Vagina (tissue), 2 donors: ENCODE measurements around the gene FAM162A. TPM values are rescaled to one million over a fixed set of nuclear protein-coding genes. Genes with fewer than 3 reads are reported as not detected.

Source experiments
- DNase-seq, 2 donors: peaks; one replicate each; pipeline ENCODE4 v3.0.0-alpha.2; 2017; ENCODE audit errors: extremely low spot score in 2 of 2
- H3K27ac ChIP-seq: fragments of 200-600 bp; sonication (generic); one replicate; pipeline ENCODE4 v1.5.1; 2019
- H3K27me3 ChIP-seq: fragments of 200-600 bp; sonication (generic); one replicate; pipeline ENCODE4 v1.5.1; 2019
- H3K36me3 ChIP-seq, 2 donors: fragments of 200-600 bp; sonication (generic); one replicate each; pipeline ENCODE4 v1.5.1; 2017 to 2019
- H3K4me1 ChIP-seq: fragments of 200-600 bp; sonication (generic); one replicate; pipeline ENCODE4 v1.5.1; 2019
- H3K4me3 ChIP-seq, 2 donors: fragments of 200-600 bp; sonication (generic); 1 replicate in 1 of 2; 2 replicates in 1 of 2; pipeline ENCODE4 v1.5.1; 2016 to 2019
- H3K9me3 ChIP-seq: fragments of 200-600 bp; sonication (generic); one replicate; pipeline ENCODE4 v1.5.1; 2019
- POLR2A ChIP-seq, 2 donors: fragments of 450-650 bp; IDR thresholded peaks; one replicate each; pipeline ENCODE4 v1.6.1; 2017; ENCODE audit warnings: antibody characterized with exemption in 2 of 2, mild to moderate bottlenecking in 2 of 2, moderate library complexity in 2 of 2
- POLR2AphosphoS5 ChIP-seq, 2 donors: sonication (generic); formaldehyde crosslinking; IDR thresholded peaks; one replicate each; pipeline ENCODE4 v1.9.0; 2017; ENCODE audit warnings: antibody characterized with exemption in 2 of 2, mild to moderate bottlenecking in 2 of 2, low read depth in 1 of 2; ENCODE audit not compliant: insufficient read depth in 1 of 2
- intact Hi-C: fragments of 100-400 bp; cut with DNase I; formaldehyde crosslinking; loops from one replicate; pipeline ENCODE4 v1.15.1; 2023
- total RNA-seq: library from RNA; depleted of rRNA; stranded (reverse); fragments of >200 nt; gene quantifications from one replicate; pipeline ENCODE4 v1.2.3, GENCODE V29; 2016
- TF ChIP-seq, protein P1 (sequence below), 3 experiments: fragments of 450-650 bp in 2 of 3; fragments of 200-600 bp in 1 of 3; sonication (generic) in 1 of 3; IDR thresholded peaks; one replicate each; pipeline ENCODE4 v1.5.1; 2017 to 2019; ENCODE audit warnings: antibody characterized with exemption in 3 of 3, mild to moderate bottlenecking in 2 of 3, moderate library complexity in 2 of 3

FAM162A gene
- total RNA-seq, 1 donor from 2014 or later: 29.7 TPM

- Histone ChIP-seq H3K27me3 (no peaks in the 10 kb centered on the region), H3K36me3 (no peaks in the 10 kb centered on the region), H3K4me3 (peak within 1 kb of the TSS; percentile 56 to 64), H3K4me1 (peaks cover 27% of the 10 kb centered on the region), H3K9me3 (no peaks in the 10 kb centered on the region), H3K27ac (peak within 1 kb of the TSS; percentile 83)
- DNase-seq: peak; percentile 99 to 100
- peak in 1 of 2 donors; percentile 62 for TF ChIP-seq POLR2A (IDR thresholded peaks at IDR 0.05)
- peak; percentile 90 to 96 for TF ChIP-seq POLR2AphosphoS5 (IDR thresholded peaks at IDR 0.05; ENCODE audit: insufficient read depth in 1 of 2, low read depth in 1 of 2)
- TF ChIP-seq, protein P1, sequence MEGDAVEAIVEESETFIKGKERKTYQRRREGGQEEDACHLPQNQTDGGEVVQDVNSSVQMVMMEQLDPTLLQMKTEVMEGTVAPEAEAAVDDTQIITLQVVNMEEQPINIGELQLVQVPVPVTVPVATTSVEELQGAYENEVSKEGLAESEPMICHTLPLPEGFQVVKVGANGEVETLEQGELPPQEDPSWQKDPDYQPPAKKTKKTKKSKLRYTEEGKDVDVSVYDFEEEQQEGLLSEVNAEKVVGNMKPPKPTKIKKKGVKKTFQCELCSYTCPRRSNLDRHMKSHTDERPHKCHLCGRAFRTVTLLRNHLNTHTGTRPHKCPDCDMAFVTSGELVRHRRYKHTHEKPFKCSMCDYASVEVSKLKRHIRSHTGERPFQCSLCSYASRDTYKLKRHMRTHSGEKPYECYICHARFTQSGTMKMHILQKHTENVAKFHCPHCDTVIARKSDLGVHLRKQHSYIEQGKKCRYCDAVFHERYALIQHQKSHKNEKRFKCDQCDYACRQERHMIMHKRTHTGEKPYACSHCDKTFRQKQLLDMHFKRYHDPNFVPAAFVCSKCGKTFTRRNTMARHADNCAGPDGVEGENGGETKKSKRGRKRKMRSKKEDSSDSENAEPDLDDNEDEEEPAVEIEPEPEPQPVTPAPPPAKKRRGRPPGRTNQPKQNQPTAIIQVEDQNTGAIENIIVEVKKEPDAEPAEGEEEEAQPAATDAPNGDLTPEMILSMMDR (IDR thresholded peaks at IDR 0.05): peak in 1 of 3 experiments; percentile 14
- intact Hi-C loops: no loop called here
Measured at GRCh38 chr3:122415762-122416654, 32.0 kb downstream of the FAM162A start, which contains the start of gene WDR5B. Gene WDR5B (minus strand): TSS chr3:122416062. CDS start chr3:122415528, 534 bp downstream.

GRCh38 chr3:122416966-122417365 is 33.0 kb downstream of the FAM162A start:
- no peaks in the 10 kb centered on the region for H3K36me3 ChIP-seq
- H3K27me3 ChIP-seq: no peaks in the 10 kb centered on the region
- DNase-seq: no peak
- H3K9me3 ChIP-seq: no peaks in the 10 kb centered on the region
- TF ChIP-seq POLR2A (IDR thresholded peaks at IDR 0.05): no peak
- TF ChIP-seq POLR2AphosphoS5 (IDR thresholded peaks at IDR 0.05; ENCODE audit: insufficient read depth in 1 of 2, low read depth in 1 of 2): no peak
- TF ChIP-seq, protein P1 (IDR thresholded peaks at IDR 0.05): no peak
- H3K27ac ChIP-seq: peak overlapping the region; percentile 83
- H3K4me3 ChIP-seq: peak overlapping the region; percentile 56 to 64
- intact Hi-C loops: no loop called here
- H3K4me1 ChIP-seq: peaks cover 27% of the 10 kb centered on the region

DNA sequence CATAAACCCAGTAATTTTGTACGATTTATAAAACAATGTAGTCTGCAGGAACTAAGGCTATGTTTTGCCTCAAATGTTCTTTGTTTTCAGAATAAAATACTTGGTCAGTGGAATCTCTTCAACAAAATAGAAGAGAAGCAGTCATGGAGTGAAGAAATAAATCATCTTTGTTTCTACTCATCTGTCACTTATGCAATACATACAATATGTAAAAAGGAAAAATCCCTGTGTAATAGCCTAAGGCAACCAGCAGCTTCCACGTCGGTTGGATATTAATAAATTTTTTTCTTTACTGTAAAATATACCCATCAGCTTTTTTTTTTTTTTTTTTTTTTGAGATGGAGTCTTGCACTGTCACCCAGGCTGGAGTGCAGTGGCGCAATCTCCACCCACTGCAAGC is 37.1 kb downstream of the FAM162A start:
- intact Hi-C loops: no loop called here
- no peak for TF ChIP-seq POLR2A (IDR thresholded peaks at IDR 0.05)
- no peak for TF ChIP-seq POLR2AphosphoS5 (IDR thresholded peaks at IDR 0.05; ENCODE audit: insufficient read depth in 1 of 2, low read depth in 1 of 2)
- TF ChIP-seq, protein P1 (IDR thresholded peaks at IDR 0.05): no peak
- Histone ChIP-seq H3K27ac (no peak overlapping the region), H3K36me3 (peaks cover 0 to 20% of the 10 kb centered on the region in 2 donors), H3K4me1 (peaks cover 13% of the 10 kb centered on the region), H3K27me3 (no peaks in the 10 kb centered on the region), H3K9me3 (no peaks in the 10 kb centered on the region), H3K4me3 (no peak overlapping the region)
- no peak for DNase-seq

DNA sequence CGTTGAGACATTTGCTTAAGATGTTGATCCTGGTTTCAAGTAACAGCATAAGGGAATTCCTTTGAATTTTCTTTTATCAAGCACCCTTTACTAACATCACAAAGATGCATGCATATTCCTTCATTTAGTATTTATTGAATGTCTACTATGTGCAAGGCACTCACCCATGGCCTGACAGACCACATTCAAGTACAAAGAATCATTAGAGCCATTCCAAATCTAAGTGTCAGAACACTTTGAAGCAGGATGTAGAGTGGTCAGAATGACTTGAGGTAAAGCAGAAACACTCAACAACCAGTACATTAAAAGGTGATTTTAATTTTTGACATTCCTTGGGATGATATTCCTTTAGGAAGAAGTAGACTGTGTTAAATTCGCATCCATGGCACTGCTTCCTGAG is 37.9 kb downstream of the FAM162A start:
- H3K27ac ChIP-seq: no peak overlapping the region
- H3K4me3 ChIP-seq: no peak overlapping the region
- intact Hi-C loops: no loop called here
- DNase-seq: no peak
- no peaks in the 10 kb centered on the region for H3K27me3 ChIP-seq
- H3K36me3 ChIP-seq: peaks cover 0 to 27% of the 10 kb centered on the region in 2 donors
- peaks cover 11% of the 10 kb centered on the region for H3K4me1 ChIP-seq
- H3K9me3 ChIP-seq: no peaks in the 10 kb centered on the region
- TF ChIP-seq POLR2AphosphoS5 (IDR thresholded peaks at IDR 0.05; ENCODE audit: insufficient read depth in 1 of 2, low read depth in 1 of 2) (no peak), POLR2A (IDR thresholded peaks at IDR 0.05) (no peak)
- TF ChIP-seq, protein P1 (IDR thresholded peaks at IDR 0.05): no peak
